HG02970 (cell line): ENCODE results near the gene NDUFAF3.

Experiments used
- ATAC-seq: cut with Tn5 transposase; IDR thresholded peaks from one replicate; pipeline ENCODE4 v1.9.1; 2021; ENCODE audit warnings: mild to moderate bottlenecking, moderate library complexity, moderate number of reproducible peaks; ENCODE audit not compliant: unreplicated experiment, low FRiP score

NDUFAF3 gene, protein sequence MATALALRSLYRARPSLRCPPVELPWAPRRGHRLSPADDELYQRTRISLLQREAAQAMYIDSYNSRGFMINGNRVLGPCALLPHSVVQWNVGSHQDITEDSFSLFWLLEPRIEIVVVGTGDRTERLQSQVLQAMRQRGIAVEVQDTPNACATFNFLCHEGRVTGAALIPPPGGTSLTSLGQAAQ

DNA sequence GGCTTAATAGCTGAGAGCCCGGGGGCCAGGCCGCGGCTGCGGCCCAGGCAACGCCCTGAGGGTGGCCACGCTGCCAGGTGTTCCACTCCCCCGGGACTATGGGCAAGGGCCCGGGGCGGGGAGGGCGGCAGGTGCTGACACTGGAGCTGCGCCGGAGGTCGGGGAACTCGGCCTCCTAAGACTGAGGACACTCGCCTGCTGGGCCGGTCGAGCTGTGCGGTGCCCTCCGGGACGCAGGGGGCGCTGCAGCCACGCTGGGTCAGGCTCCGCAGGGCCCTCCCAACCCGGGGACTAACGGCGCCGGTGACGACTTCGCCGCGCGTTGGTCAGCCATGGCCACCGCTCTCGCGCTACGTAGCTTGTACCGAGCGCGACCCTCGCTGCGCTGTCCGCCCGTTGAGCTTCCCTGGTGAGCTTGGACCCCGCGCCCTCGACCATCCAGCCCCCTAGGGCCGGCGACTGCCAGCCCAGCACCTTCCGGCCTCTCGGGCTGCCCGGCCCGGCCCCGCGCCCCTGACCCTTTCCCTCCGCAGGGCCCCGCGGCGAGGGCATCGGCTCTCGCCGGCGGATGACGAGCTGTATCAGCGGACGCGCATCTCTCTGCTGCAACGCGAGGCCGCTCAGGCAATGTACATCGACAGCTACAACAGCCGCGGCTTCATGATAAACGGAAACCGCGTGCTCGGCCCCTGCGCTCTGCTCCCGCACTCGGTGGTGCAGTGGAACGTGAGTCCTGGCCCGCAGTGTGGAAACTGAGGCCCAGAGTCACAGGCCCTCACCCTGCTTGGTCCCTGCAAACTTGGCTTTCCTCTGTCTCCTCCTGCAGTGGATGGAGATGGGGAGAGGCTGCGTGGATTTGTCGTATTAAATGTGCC, at the start of gene NDUFAF3:
NDUFAF3 (plus strand) TSS at position 309 of the 875 bp plus-strand sequence; CDS start at position 333, 24 bp downstream.
- peak; percentile 54 for ATAC-seq

DNA sequence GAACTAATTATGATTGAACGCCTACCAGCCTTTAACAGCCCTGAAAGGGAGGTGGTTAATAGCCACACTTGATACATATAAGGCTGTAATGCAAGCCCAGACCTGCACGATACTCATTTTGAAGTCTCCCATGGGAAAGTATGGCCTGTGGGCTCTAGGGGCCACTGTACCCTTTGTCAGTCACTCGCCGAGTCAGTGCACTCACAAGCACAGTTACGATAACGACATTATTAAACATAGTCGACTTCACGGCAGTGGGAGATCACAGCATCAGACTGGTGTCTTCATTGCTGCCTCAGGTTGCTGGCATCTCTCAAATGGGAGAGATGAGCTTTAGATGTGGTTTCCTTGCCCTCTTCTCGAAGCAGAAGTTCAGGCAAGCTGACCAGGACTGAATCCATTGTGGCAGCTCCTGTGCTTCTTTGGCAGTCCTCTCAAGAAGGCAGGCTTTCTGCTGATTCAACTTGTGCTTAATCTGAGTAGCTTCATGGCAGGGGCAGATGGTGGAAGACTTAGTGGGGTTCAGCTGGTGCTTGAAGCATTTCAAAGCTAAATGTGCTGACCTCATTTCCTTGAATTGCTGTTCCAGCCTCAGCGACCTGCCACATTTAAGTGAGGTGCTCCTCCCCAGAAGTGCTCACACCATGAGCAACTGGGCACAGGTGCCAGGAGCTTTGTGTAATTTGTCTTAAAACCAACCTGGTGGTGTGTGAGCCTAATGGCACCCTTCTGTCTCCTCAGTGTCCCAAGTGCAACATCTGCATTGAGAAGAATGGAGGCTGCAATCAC, 47.7 kb upstream of the NDUFAF3 start:
- ATAC-seq, result no peak

DNA sequence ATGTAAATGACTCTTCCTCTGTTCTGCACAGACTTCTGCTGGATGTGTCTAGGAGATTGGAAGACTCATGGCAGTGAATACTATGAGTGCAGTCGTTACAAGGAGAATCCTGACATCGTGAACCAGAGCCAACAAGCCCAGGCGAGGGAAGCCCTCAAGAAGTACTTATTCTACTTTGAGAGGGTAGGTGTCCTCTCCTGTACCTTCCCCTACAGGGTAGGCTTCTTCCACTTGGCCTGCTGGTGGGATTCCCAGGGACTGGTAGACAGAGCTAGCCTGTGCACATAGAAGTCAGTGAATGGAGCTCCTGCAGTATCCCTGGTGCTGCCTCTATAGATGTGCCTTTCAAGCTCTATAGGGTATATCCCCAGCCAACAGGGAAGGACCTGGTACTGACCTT, 42.5 kb upstream of the NDUFAF3 start:
- no peak for ATAC-seq

DNA sequence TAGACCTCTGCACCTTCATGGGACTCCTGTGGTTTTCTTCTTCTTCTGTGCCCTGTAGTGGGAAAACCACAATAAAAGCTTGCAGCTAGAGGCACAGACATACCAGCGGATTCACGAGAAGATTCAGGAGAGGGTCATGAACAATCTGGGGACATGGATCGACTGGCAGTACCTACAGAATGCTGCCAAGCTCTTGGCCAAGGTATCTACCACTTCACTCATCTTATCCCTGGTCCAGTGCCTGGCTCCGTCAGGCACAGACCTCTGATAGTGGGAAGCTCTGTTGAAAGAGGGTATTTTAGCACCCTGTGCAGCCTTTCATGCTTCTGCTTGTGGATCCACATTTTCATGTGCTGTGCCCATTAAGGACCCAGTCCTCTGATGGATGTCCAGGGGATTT, 41.6 kb upstream of the NDUFAF3 start:
- no peak for ATAC-seq

DNA sequence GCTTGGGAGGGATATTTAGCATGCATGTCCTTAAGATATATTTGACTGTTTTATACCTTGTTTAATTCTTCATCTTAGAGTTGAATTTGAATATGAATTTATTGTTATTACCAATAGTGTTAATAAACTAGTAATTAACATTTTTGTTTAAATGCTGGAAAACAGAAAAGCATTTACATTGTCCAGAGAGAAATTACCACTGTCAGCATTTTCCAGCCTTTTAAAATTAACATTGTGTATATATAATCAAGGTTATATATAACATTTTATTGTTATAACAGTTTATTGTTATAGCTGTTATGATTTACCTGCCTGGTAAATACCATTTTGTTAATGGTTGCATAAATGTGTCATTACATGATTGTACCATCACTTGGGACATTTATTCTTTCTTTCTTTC, 39.9 kb upstream of the NDUFAF3 start:
- ATAC-seq, result no peak

DNA sequence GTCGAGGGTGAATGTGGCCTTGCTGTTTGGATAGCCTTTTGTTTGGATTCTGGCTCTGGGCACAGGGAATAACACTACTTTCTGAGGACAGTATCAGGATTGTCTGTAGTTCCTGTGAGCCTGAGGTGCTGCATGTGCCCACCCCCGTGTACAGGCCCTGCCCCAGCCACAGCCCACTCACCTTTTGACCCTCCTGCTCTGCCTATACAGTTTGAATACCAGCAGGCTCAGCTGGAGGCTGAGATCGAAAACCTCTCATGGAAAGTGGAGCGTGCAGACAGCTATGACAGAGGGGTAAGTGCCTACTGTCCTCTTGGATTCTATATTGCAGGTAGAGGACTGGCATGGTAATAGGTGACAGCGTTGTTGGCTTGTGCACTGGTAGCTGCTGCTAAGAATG, 39.2 kb upstream of the NDUFAF3 start:
- no peak for ATAC-seq

DNA sequence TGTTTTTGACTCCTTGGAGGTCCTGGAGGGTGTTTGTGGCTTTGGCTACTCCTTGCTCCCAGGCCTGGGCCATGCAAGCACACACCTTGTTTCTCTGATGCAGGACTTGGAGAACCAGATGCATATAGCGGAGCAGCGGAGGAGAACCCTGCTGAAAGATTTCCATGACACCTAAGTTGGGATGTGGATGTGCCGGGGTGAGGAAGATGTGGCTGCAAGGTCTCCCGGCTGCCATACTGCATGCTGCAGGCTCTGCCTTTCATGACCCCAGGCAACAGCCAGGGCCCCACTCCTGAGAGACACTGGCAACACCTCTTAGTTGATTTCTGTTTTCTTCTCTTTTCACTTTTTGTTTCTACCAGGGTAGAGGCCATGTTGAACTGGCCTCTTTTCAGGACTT, 38.8 kb upstream of the NDUFAF3 start:
- ATAC-seq, result no peak

DNA sequence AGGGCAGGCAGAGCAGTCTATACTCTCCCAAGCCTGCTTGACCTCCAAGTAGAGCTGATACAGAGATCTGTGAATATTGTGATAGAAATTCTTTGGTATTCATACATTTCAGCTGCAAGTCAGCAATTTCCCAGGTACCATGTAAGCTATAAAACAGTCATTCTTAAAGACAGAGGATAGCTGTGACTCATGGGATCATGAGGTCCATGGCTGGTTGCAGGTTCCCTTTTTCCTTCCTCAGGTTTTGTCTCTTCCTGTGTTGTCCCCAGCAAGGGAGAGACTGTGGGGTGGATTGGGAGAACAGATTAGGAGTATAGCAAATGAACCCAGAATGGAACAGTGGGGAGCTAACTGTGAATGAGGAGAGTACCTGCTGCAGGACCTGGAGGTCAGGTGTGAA, 37.3 kb upstream of the NDUFAF3 start:
- ATAC-seq, result no peak

DNA sequence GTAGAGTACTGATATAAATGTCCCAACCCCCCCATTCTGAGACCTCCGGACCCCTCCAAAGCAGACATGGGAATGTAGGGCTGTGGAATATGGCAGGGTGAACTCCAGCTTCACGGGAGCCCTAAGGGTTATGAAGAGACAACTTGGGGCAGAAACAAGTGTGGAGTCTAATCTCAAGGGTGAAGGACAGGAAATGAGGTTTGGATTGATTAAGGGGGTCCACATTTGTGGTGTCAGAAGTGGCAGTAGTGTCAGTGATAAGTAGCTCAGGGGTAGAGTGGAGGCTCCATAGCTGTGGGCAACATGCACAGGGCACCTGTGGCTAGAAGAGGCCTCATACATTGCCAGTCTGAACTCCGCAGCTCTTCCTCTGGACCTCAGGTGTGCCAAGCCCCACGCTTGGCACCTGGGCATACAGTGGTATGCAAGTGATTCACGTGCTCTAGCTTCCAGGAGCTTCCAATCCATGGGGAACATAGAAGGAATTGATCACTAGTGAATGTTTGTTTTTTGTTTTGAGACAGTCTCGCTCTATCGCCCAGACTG, 36.0 kb upstream of the NDUFAF3 start:
- no peak for ATAC-seq

DNA sequence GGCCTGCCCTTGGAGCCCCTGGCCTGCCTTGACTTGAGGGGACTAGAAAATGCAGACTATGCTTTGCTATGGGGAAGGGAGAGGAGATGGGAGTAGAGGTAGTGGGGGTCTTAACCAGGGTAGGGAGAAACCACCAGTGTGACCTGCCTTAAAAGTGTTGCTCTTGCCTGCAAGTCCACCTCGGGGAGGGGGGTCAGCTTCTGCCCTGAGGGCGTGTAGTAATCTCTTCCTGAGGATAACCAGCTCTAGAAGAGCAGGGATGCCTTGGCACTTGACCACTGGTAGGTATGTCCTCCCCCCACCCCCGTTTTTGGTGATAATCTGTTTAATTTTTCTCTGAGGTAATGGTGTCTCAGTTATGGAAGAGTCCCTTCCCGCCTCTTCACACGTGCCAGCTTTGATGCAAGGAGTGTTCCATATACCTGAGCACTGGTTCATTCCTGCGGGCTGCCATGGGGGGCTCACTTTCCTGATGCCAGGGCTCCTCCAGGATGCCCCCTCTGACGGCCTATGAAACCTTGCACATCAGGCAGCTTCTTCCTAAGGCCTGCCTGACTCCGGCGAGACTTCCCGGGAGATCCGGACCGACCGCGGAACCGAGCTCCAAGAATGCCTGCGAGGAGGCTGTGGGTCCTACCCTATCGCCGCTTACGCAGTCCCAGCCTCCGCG, 32.7 kb upstream of the NDUFAF3 start:
- no peak for ATAC-seq

DNA sequence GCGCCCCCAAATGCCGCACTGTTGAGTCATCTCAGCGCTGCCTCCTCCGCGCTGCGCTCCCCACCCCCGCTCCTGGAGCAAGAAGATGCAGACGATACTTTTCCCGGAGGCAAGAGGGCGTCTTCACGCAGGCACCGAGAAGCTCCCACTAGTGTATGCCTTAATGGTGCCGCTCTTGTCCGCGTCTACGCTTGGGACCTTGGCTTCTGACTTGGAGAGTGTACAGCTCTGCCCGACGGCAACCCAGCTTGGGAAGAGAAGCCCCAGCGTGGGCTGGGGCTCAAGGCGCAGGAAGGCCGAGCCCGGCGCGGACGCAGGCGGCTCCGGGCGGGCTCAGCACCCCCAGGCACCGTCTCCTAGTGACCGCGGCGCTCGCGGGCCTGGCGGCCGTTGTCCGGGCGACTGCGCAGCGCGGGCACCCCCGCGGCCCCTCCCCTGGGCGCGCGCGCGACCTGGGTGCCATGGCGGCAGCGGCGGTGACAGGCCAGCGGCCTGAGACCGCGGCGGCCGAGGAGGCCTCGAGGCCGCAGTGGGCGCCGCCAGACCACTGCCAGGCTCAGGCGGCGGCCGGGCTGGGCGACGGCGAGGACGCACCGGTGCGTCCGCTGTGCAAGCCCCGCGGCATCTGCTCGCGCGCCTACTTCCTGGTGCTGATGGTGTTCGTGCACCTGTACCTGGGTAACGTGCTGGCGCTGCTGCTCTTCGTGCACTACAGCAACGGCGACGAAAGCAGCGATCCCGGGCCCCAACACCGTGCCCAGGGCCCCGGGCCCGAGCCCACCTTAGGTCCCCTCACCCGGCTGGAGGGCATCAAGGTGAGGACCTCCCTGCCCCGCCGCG, 31.9 kb upstream of the NDUFAF3 start, which contains the start of gene P4HTM:
P4HTM (plus strand) TSS at position 446 of the 840 bp plus-strand sequence; CDS start at position 462, 16 bp downstream.
- ATAC-seq, result no peak

DNA sequence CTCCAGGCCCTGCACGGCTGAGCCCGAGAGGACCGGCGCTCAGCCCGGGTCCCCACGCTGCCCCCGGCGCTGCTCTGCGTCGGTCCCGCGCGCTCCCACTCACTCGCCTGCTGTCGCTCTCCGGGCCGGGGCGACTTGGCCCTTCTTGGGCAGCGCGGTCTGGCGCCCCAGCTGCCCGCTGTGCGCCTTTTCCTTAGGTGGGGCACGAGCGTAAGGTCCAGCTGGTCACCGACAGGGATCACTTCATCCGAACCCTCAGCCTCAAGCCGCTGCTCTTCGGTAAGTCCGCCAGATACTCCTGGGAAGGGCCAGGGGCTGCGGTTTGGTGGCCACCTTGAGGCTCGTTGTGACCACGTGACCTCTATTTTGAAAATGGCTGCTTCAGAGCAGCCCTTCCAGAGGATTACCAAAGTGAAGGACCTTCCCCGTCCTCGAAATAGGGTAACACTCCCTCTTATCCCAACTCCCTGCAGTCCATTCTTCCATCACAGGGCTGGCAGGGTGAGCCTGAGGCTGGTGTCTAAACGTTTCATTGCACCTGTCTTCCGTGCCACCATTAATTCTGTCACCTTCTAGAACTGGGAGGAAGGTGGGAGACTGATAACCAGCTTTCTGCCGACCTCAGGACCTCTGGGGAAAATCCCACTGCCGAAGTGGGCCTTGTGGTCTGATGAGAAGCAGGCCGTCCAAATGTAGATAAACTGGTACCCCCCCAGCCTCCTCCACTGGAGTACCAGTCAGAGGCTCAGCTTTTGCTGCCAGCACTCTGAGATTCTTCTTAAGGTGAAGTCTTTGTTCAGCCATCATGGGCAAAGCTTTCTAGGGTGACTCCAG, 31.1 kb upstream of the NDUFAF3 start:
- no peak for ATAC-seq

DNA sequence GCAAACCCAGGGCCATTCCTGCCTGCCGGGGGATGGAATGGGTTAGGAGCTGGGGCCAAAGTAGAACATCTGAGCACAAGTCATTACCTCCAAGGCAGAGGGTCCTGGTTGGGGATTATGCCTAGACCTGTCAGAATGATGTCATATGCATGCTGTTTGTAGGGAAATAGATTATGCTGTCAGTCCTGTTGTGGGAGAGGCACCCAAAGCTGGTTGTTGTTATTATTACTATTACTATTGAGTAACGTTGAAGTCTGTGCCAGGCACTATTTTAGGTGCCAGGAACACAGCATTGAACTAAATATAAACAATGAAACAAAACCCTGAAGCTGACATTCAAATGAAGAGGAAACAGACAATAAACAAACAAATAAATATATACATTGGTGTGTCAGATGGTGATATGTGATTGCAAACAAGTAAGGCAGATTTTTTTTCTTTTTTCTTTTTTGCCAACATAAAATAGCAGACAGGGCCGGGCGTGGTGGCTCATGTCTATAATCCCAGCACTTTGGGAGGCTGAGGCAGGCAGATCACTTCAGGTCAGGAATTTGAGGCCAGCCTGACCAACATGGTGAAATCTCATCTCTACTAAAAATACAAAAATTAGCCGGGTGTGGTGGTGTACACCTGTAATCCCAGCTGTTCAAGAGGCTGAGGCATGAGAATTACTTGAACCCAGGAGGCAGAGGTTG, 29.9 kb upstream of the NDUFAF3 start:
- no peak for ATAC-seq

DNA sequence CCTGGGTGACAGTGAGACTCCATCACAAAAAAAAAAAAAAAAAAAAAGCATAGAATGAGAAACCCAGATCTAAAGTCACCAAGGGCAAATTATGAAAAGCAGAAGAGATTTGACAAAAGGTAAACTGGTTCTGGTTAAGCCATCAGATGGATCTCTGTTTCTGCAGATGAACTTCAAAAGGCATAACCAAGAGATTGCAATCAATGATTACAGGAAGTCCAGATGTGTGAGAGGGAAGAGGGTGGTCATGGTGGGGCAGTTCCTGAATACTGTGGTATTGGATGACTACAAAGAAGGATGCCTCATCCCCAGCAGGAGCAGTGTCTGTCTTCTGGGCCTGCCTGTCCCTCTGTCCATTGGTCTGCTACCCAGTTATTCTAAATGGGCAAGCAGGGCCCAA, 28.1 kb upstream of the NDUFAF3 start:
- no peak for ATAC-seq

DNA sequence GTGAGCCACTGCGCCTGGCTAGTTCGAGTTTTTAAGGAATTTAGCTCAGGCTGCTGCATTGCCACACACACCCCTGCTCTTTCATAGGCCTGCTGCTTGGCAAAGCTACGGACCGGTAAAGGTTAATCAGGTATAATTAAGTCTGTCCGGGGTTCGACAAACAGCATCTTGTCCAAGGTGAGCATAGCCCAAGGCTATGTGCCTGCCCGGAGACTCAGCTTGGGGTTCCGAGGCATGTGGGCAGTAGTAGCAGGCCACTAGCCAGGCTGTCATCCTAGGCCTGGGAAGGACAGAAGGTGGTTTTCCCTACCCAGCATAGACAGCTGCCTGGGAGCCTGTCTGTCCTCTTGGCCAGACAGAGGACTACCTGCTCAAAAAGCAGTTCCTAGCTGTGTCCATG, 25.3 kb upstream of the NDUFAF3 start:
- ATAC-seq, result no peak

DNA sequence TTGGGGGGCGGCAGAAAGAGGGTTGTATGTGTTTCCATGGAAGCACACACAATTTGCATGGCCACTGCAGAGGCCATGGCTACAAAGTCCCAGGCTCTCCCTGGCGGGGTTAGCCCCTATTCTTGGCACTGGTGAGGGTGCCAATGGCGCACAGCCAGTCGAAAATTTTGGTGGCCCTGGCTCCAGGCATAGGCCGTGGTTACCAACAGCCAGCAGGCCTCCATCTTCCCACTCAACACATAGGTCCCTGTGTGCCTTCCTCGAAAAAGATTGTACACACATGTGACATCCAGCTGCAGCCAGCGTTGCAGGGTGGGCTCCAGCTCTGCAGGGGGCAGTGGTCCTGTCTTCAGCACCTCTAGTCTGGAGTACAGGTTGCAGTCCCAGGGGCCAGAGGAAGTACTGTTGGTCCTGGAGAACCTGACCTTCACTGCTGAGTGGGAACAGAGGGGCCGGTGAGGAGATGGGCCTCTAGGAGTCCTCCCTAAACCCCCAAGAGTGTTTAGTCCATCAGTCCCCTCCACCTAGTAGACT, 24.8 kb upstream of the NDUFAF3 start:
- no peak for ATAC-seq

DNA sequence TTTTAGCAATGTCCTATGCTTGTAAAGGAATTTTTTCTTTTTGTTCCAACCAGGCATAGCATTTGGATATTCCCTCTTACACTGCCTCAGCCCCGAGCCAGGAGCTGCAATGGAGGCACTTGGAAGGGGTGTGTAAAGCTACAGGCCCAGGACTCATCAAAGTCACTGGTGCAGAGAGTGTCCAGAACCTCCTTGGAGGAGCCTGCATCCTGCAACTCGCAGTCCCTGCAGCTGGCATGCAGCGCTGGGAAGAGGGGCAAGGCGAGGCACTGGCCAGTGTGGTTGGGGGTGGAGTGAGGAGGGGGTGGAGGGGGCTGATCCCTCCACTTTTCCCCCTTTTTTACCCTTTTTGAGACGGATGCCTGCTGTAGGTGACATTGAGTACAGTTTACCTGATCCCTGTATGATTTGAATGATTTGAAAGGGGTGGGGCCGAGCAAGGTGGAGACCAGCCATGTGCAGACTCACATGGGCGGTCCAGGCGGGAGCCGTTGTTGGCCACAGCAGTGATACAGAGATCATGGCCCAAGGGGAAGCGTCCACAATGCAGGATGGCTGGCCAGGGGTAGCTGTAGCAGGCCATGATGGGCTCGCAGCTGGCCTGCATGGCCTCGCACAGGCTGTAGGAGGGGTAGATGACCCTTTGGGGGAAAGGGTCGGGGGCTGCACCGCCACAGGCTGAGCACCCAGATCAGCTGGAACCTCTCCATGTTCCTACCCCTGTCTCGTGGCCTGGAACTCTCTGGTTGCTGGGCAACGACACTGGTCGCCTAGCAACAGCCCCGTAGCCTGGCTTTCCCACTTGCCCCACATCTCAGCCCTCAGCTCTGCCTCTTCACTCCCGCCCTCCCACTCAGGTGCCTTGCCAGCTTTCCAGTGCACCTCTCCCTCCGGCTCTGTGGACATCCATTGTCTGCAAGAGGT, 23.9 kb upstream of the NDUFAF3 start:
- no peak for ATAC-seq
